Stimulated activated CD8-positive, alpha-beta memory T cell treated with anti-CD3 and anti-CD28 coated beads, Interleukin-12 subunit alpha, Interleukin-12 subunit beta, amount 100 ng/mL, for 24 hours (primary cell): ENCODE results near the gene ELMO1.
A peak's percentile ranks its signal among the peaks of the same experiment; 100 is the strongest.

Experiments
- DNase-seq: peaks from one replicate; pipeline ENCODE4 v3.0.0-alpha.2; 2020; ENCODE audit errors: extremely low read depth

The ELMO1 gene

DNA sequence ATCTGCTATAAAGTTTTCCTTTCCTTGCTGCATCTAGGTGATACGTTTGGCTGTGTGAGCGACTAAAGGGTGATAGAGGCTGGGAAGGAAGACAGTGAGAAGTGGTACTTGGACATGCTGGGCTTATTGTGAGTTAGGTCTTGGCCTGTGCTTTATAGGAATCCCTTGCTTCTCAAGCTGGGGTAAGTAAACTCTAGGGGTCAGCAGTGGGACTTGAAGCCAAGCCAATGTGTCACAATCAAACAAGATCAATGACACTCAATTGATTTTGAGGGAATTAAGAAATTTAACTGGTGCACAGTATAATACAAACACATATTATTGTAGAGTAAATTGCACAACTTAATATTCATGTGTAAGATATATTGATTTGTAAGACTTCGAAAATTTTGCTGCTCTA is 568.6 kb downstream of the ELMO1 start:
- DNase-seq = no peak

DNA sequence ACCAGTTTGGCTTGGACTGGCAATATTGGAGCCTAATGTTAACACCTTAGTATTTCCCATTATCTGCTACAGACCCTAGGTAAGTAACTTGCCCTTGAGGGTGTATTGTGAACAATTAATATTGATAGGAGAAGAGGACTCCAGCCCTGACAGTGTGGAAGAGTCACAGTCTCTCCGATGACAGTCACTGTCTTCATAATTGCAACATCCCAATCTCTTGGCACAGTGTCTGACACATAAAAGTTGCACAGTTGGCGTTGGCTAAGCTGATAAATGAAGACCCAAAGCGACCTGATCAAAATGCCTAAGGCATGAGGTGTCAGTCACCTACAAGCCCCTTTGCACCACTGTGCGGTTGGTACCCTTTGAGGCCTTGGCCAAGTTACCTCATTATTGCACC is 569.6 kb downstream of the ELMO1 start:
- DNase-seq = no peak

DNA sequence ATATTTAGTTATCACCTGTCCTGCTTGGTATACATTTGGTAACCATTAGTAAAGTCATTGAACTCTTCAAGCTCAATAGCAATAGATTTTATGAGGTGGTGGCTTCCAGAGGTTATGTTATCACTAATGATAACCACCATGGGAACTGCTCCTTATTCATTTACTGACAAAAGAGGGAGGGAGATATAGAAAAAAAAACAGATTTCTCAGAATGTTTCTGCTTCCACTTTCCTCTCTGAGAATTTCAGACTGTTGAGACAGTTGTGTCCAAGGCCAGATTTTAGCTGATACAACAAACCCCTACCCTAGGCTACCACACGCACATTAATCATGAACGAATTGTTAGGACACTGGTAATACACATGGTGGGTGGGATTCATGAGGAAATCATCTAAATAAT is 570.4 kb downstream of the ELMO1 start:
- no peak for DNase-seq

DNA sequence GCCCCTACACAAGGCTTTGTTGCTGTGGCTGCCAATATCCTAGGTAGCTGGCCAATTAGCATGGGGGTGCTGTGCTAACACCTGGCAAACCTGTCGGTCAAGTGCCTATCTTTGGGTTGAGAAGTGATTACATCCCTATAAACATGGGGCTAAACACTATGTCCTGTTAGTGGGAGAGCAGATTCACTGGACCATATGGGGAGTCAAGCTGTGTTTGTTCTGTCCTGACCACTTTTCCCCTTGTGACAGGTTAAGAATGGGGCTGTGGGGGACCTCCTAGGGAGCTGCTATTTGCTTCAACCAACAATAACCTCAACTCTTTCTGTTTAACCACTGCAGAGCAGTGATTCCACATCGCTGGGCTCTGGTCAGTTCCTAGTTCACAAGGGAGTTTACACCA is 572.9 kb downstream of the ELMO1 start:
- DNase-seq = no peak

DNA sequence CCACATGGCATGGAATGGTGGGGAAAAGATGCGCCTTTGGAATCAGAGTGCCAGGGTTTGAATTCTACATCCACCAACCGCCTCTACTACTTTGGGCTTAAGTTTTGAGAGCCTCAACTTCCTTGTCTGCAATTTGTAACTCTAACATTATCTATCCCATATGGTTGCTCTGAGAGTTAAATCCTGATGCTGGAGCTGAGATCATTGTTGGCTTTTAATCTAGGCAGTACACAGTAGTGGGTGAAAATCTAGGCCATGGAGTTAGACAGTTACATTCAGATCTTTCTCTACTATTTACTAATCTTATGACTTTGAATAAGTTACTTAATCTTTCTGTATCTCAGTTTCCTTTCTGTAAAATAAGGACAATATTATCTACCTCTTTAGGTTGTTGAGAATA is 574.6 kb downstream of the ELMO1 start:
- DNase-seq = no peak

DNA sequence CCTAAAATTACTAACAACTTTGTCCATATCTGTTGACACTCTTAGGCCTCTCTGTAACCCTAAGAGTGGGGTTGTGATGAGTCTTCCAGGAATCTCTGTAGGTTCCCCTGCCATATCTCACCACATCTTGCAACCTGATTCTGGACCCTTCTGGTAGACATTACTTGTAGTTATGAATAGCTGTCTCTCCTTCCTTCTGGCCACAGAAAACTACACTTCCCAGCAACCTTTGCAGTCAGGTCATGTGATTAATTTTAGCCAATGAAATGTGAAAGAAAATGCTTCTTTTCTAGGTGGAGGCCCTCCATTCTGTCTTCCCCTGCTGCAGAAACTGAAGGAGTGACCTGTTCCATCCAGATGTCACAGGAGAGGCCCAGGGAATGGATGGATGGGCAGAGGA is 576.8 kb downstream of the ELMO1 start:
- DNase-seq = no peak

DNA sequence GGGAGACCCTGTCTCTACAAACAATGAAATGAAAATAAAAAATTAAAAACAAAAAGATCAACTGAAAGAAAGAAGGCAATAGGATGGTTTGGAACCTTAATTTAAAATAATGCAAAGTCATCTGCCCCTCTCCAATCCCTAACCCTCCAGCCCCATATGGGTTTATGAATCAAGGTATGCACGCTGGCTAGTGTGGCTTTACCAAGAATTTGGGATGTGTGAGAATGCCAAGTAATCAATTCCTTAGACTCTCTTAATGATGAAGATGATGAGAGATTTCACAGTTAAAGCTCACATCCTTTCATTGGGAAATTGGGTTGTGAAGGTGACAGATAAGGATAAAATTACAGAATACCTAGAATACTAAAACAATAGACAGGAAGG is 577.3 kb downstream of the ELMO1 start:
- no peak for DNase-seq

DNA sequence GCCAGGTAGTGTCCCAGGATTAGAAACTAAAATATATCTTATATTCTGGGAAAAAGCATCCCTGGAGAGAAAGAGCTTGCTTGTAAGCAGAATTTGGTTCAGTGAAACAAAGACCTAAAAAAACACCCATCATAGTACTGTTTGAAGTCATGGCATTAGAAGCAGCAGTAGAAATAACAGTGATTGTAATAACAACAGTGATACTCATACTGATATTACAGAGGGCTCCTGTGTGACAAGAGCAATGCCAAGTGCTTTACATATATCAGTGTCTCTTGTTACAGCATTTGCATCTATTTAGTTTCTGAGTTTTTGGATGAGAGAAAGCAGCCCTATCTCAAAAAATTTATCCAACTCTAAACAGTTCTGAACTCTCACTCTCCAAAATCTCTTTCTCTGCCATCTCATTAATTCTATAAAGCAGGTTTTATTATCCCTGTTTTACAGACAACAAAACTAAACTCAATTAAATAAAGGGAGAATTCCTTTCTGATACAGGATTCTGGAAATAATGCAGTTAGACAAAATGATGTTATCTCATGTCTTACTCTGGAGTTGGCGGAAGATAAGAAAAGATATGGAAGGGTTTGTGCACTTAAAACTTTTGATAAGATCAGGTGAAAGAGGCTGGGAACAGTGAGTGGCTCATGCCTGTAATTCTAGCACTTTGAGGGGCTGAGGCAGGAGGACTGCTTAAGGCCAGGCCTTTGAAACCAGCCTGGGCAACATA is 577.9 kb downstream of the ELMO1 start:
- DNase-seq = no peak

DNA sequence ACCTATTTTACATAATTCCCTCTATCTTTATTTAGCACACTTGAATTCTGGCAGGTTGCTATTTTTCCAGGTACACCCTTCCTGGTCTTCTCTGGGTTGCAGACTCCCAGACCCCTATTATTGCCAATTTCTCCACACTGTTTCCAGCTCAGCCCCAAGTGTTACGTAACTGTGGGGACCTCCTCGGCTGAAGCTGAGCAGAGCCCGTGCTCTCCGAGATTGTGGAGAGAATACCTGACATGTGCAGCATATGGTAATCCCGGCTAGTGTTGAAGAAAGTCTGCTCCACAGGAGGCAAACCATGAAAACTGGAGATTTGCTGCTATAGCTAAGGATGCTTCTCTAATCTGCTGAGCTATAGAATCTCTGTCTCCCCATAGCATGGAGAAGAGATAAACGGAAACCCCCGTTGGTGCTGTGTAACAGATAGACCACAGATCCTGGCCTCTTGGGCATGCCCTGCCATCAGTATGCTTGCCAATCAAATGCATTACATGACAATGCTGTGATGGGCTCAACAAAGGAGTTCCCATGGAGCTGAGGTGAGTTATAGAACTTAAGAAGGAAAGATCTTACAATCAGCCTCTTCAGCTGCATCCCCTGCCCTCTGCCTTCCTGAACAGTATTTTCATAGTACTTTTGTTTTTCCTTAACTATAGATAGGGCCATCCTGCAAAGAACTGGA is 579.8 kb downstream of the ELMO1 start:
- no peak for DNase-seq

DNA sequence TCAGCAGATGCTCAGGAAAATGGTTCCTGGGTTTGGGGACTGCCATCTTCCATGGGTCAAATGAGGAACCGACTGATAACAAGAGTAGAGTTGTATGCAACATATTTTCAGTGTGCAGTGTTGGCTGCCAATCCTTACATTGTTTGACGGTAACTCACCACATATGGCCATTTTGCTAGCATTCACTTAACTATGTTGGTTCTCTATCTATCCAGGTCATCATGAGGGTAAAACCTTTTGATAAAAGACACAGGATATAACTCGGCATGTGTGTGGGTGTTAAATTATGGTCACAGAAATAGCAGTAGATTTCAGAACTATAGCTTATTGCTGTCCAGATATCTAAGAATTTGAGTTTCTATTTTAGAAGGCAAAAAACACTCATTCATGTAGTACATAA is 583.6 kb downstream of the ELMO1 start:
- no peak for DNase-seq

DNA sequence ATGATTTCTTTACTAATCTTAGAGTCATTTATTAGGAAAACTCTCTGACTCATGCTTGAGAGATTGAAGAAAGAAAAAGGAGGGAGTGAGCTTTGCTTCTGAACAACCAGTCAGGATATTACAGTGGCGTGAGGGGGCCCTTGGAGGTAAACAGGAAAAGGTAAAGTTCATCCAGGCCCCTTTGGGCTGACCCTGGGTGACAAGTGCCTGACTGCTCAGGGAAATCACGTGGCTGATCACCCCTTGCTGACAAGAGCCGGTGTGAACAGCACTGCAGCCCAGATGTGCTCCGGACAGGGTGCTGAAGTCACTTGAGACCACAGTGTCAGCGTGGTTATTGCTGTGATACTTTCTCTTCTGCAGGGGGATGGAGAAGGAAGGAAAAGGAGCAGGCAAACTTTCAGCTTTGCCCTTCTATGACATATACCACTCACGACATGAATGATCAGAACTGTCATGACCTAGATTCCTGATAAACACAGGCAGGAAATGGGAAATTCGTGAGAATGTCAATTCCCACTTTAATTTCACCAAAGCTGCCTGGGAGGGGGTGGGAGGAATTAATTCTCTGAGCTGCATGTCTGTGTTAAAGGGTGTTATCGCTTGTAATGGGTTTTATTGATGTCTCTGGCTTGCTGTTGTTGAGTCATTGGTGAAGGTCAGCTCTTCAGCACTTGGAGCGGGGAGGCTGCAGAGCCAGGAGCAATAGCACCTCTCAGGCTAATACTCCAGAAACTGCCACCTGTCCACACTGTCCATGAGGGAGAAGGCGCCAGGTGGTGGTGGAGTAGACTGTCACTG is 584.6 kb downstream of the ELMO1 start:
- DNase-seq = peak; percentile 7

DNA sequence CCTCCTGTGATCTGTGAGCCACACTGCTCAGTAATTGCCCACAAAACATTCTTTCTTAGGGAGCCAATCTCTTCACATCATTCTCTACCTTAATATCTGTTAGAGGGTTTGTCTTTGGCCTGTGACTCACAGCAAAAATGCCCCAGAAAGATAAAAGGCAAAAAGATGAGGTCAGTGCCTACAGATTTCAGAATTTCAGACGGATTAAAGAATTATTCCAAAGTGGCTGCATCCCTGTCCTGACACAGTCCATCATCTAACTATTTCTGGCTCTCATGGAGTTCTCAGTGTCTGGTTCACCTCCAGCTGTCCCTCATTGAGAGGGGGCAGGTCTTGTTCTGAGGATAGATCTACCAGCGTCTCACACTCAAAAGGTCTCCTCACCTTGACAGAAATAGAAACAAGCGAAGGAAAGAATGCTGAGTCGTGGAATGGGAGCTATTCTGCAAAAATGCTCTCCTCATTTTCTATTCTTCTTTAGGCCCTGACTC is 585.8 kb downstream of the ELMO1 start:
- DNase-seq = no peak

DNA sequence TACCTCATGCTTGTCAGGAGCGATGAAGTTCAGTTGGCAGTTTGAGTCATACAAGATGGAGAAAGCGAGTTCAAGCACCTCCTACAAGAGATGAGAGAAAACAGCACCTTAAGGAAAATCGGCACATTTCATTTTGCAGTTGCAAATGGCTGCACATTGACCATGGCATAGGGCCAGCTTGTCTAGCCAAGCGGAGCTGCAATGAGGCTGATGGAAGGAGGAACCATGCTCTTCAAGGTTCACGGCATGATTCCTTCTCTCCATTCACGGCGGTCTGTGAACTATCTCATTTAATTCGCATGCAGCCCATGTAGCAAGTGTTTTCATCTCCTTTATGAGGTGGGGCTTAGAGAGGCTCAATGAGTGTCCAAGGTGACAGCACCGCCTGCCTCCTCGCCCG is 587.0 kb downstream of the ELMO1 start:
- DNase-seq = no peak

DNA sequence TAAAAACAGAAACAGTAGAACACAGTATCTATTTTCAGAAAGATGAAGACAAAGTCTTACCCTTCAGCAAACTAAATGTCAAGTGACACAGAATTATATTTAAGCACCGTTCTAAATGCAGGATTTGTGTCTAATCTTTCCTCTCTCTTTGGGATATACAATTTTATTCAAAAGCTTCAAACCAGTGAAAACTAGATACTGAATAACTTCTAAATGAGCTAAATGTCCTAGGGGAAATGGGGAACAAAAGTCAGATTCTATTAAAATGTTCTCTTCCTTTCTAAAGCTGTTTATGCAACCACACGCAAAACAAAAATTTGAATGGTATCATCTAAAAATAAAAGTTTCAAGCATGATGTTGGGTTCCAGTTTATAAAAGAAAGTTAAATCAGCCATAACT is 588.0 kb downstream of the ELMO1 start:
- no peak for DNase-seq

DNA sequence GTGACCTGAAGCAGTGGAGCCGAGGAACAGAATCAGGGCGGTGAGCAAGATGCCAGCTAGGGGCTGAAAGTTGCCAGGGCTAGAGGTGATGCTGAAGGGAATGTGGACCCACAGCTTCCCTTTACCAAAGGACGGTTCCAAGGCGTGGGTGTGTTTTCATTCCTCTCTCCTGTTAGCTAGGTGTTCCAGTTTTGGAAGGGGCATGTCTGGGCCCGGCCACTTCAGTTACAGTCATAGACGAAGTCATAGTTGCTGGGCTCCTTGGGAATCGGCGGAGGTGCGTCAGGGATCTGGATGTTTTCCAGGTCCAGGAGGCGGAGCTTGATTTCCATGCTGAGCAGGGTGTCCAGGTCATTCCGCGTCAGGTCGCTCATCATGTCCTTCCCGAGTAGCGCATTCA is 593.3 kb downstream of the ELMO1 start:
- no peak for DNase-seq

DNA sequence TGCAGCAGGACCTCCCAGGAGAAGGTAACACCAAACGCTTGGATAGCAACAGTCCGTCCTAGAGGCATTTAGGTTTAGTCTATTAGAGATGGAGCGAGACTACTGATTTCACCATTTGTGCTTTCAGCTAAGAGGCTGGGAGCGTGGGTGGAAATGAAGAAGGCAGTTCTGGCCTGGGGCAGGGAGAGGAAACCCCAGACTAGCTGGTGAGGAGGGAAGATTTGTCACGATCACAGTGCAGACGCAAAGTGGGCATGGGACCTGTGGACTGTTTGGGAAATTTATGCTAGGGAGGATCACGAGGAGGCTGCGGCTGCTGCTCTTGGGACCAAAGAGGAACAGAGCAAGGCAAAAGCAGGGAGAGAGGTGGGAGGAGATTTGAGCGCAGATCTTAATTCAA is 594.0 kb downstream of the ELMO1 start:
- DNase-seq = no peak

DNA sequence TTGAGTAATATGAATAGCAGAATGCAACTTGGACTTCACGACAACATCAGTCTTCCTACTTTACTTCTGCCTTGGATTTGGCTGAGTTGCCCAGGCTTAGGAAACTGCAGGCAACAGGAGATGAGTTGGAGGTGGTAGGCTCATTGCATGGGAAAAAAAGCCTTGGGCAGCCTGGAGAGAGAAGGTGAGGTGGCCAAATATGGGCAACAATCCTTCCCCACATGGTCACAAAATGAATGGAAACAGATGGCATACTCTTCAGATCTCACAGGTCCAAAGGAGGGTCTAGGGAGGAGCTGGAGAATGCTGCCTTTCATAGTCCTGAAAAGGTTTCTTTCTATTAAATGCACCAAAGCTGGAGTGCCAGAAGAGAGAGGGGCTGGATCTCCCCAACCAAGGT is 595.7 kb downstream of the ELMO1 start:
- no peak for DNase-seq

DNA sequence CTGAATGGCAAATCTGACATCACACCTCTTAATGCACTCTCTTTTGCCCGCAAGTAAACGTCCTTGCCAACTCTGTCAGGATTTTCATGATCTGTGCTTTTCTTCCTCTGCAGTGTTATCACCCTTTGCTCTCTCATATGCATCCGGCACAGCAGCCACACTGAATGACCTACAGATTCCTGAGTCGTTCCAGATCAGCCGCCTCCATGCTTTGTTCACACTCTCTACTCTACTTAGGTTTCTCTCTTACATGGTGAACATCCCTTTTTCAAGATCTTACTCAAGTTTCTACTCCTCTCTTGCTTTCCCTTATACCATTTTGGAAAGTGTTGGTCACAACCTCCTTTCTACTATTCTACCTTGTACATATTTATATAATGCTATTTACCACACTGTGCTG is 596.6 kb downstream of the ELMO1 start:
- DNase-seq = no peak

DNA sequence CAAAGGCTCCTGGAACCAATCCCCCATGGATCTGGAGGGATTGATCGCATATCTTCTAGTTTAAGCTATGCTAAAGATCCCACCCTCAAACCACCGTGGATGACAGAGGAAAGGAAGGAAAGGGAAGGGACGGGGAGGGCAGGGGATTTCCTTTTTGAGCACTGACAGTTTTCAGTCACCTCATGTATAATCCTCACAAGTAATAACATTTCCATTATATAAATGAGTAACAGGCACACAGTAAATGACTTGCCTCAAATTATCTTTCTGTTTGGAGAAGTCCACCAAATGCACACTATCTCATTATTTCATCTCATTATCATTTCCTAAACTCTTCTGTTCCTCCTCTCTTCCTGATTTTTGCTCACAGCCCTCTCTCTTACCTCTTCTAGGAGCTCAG is 597.3 kb downstream of the ELMO1 start:
- DNase-seq = no peak

DNA sequence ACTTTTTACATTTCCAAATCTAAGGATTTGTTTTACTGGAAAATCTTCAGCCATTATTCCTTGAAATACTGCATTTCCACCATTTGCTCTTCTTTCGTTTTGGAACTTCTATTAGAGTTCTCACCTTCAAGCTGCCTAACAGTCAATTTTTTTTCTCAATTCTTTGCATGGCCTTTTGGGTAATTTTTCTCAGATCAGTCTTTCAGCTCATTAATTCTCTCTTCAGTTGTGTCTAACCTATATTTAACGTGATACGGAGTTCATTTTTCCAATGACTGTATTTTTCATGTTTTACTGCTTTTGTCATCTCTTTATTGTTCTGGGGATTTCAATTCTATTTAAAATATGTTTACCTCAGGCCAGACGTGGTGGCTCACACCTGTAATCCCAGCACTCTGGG is 600.7 kb downstream of the ELMO1 start:
- no peak for DNase-seq

DNA sequence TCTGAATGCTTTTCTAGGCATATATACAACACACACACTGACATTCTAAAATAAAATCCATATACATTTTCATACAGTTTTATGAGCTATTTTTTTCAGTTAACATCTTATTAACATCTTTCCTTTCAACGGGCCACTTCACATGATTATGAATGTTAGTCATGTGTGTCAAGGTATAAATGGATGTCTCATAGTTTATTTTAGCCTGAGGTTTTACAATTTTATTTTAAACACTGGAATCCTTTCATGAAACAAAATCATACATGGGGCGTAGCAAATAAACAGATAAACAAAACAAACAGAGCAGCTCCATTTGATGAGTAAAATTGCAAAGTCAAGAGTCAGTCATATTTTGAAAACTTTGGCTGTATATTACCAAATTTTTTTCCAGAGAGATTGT is 604.3 kb downstream of the ELMO1 start:
- no peak for DNase-seq

DNA sequence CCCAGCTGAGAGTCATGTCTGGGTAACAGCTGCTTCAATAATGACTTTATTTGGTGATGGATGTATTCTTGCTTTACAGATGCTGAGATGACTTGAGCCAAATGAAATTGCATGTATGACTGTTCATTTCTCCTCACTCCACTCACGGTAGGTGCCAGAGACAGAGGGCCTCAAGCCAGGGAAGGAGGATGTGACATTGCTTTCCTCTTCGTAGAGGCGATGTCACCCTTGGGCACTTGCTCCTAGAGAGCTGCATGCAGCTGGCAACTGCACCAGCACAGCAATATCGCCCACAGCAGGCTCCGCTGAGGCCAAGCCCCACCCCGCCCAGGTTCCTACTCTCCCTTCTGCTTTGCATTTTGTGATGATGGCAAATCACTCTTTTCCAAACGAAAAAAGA is 607.8 kb downstream of the ELMO1 start:
- DNase-seq = no peak
